BJ (cell line): ENCODE results near the gene AGTR2. TPM values are rescaled to one million over a fixed set of nuclear protein-coding genes. Genes with fewer than 3 reads are reported as not detected.
"Not testable (repeated sequence)": the region's sequence is repeated elsewhere in the genome, so short reads cannot be mapped to it uniquely, and the experiment has no call there.

Experiments
- CTCF ChIA-PET: fragments of 350-600 bp; formaldehyde crosslinking; extraction: SDS; loops from one replicate; lab custom pipeline; 2021; ENCODE audit warnings: antibody characterized with exemption, inconsistent platforms; lab: Yijun Ruan, JAX
- POLR2A ChIA-PET: fragments of 300-600 bp; sonication (Branson Sonifier 250); formaldehyde crosslinking; extraction: SDS; loops from one replicate; lab custom pipeline; 2021; ENCODE audit warnings: antibody characterized with exemption; lab: Charles Lee
- DNase-seq: peaks from one replicate; pipeline ENCODE4 v3.0.0-alpha.2; 2011; ENCODE audit warnings: low read depth
- H3K27me3 ChIP-seq: 2 replicates; pipeline ENCODE4 v1.6.0; 2011; ENCODE audit warnings: low read length; ENCODE audit not compliant: control insufficient read depth, insufficient read depth
- H3K36me3 ChIP-seq: 2 replicates; pipeline ENCODE4 v1.5.1; 2011; ENCODE audit warnings: low read length; ENCODE audit not compliant: control insufficient read depth, insufficient read depth
- H3K4me3 ChIP-seq: 2 replicates; pipeline ENCODE4 v1.5.1; 2011; ENCODE audit warnings: low read depth, mild to moderate bottlenecking, control low read depth, low read length
- CTCF ChIP-seq: IDR thresholded peaks from 2 replicates; pipeline ENCODE4 v1.5.1; 2011; ENCODE audit warnings: low read depth, mild to moderate bottlenecking, control low read depth, inconsistent platforms, low read length, moderate library complexity; ENCODE audit not compliant: insufficient read depth
- polyA minus RNA-seq: library from RNA; depleted of rRNA, polyadenylated mRNA; stranded (reverse); fragments of >200 nt; gene quantifications from 2 replicates; pipeline ENCODE4 v1.2.3, GENCODE V29; 2011; rRNA and poly(A)+ RNA removed
- polyA plus RNA-seq: library from polyadenylated mRNA; depleted of rRNA; stranded (reverse); fragments of >200 nt; gene quantifications from 2 replicates; pipeline ENCODE4 v1.2.3, GENCODE V29; 2011; rRNA removed

Gene AGTR2
- polyA plus RNA-seq (not detected in 2 replicates), polyA minus RNA-seq (not detected in 2 replicates)

GRCh38 chrX:116170511-116170910 is at the start of gene AGTR2:
Gene AGTR2 (plus strand): TSS chrX:116170744. CDS start chrX:116172281, 1,537 bp downstream.
- Histone ChIP-seq H3K27me3 (no peaks in the 10 kb centered on the region), H3K4me3 (no peak within 1 kb of the TSS), H3K36me3 (no peaks in the 10 kb centered on the region)
- no peak for DNase-seq
- TF ChIP-seq CTCF = no peak
- CTCF ChIA-PET = no interaction called here
- POLR2A ChIA-PET = no interaction called here

GRCh38 chrX:116135277-116135676 is 35.3 kb upstream of the AGTR2 start:
- no peak for DNase-seq
- POLR2A ChIA-PET = no interaction called here
- Histone ChIP-seq H3K4me3 (no peak overlapping the region), H3K27me3 (no peaks in the 10 kb centered on the region), H3K36me3 (no peaks in the 10 kb centered on the region)
- no peak for TF ChIP-seq CTCF
- CTCF ChIA-PET = no interaction called here

GRCh38 chrX:116141270-116141669 is 29.3 kb upstream of the AGTR2 start:
- H3K27me3 ChIP-seq, H3K36me3 ChIP-seq, H3K4me3 ChIP-seq, POLR2A ChIA-PET, DNase-seq, CTCF ChIA-PET: not testable (repeated sequence)

- H3K4me3 ChIP-seq = no peak overlapping the region
- CTCF ChIA-PET = no interaction called here
- no peak for DNase-seq
- H3K27me3 ChIP-seq = no peaks in the 10 kb centered on the region
- TF ChIP-seq CTCF = no peak
- no peaks in the 10 kb centered on the region for H3K36me3 ChIP-seq
- POLR2A ChIA-PET = no interaction called here
Observed at GRCh38 chrX:116142976-116143375, 27.6 kb upstream of the AGTR2 start.

GRCh38 chrX:116172976-116173375 is 2.4 kb downstream of the AGTR2 start:
- no peak overlapping the region for H3K4me3 ChIP-seq
- no peaks in the 10 kb centered on the region for H3K36me3 ChIP-seq
- ChIA-PET POLR2A (no interaction called here), CTCF (no interaction called here)
- no peak for TF ChIP-seq CTCF
- H3K27me3 ChIP-seq = no peaks in the 10 kb centered on the region
- DNase-seq = no peak

- no peak for DNase-seq
Observed at GRCh38 chrX:116181300-116181699, 10.8 kb downstream of the AGTR2 start.

More at GRCh38 chrX:116181300-116181699, 10.8 kb downstream of the AGTR2 start:
- H3K36me3 ChIP-seq = no peaks in the 10 kb centered on the region
- no peak overlapping the region for H3K4me3 ChIP-seq
- no peak for TF ChIP-seq CTCF
- no peaks in the 10 kb centered on the region for H3K27me3 ChIP-seq
- POLR2A ChIA-PET = no interaction called here
- CTCF ChIA-PET = no interaction called here
